CD14-positive monocyte (primary cell): ENCODE measurements around the gene TANGO2. TPM values are rescaled to one million over a fixed set of nuclear protein-coding genes. Genes with fewer than 3 reads are reported as not detected.
A peak's percentile ranks its signal among the peaks of the same experiment; 100 is the strongest.

ENCODE experiments used
- DNase-seq, 3 donors: peaks; one replicate each; pipeline ENCODE4 v3.0.0-alpha.2; 2011 to 2022
- H2AFZ ChIP-seq: 2 replicates; pipeline ENCODE4 v1.6.0; 2012; ENCODE audit warnings: mild to moderate bottlenecking, low read depth, low read length, inconsistent platforms; ENCODE audit not compliant: insufficient read depth, poor library complexity, severe bottlenecking
- H3K27ac ChIP-seq, 2 donors: 1 replicate in 1 of 2; 2 replicates in 1 of 2; pipeline ENCODE4 v1.5.1; 2012 to 2013; ENCODE audit warnings: low read length in 2 of 2, control low read depth in 1 of 2, inconsistent platforms in 1 of 2, low read depth in 1 of 2, mild to moderate bottlenecking in 1 of 2
- H3K27me3 ChIP-seq, 2 donors: one replicate each; pipeline versions ENCODE4 v1.6.0 to v1.6.1; 2011 to 2013; ENCODE audit warnings: low read length in 2 of 2; ENCODE audit not compliant: control insufficient read depth in 2 of 2, insufficient read depth in 2 of 2
- H3K36me3 ChIP-seq, 2 donors: replicated peaks in 1 of 2; 1 replicate in 1 of 2; 2 replicates in 1 of 2; pipeline versions ENCODE4 v1.5.1 to v1.6.1; 2012 to 2013; ENCODE audit warnings: low read length in 2 of 2, control low read depth in 1 of 2, inconsistent platforms in 1 of 2, mild to moderate bottlenecking in 1 of 2; ENCODE audit not compliant: insufficient read depth in 2 of 2, control insufficient read depth in 1 of 2
- H3K4me1 ChIP-seq, 2 donors: 1 replicate in 1 of 2; 2 replicates in 1 of 2; pipeline versions ENCODE4 v1.5.1 to v1.6.1; 2012 to 2013; ENCODE audit warnings: low read length in 2 of 2, control low read depth in 1 of 2, inconsistent platforms in 1 of 2, mild to moderate bottlenecking in 1 of 2, moderate library complexity in 1 of 2; ENCODE audit not compliant: insufficient read depth in 2 of 2, control insufficient read depth in 1 of 2
- H3K4me2 ChIP-seq: replicated peaks from 2 replicates; pipeline ENCODE3; 2012; ENCODE audit warnings: low read length, moderate library complexity, mild to moderate bottlenecking; ENCODE audit not compliant: poor library complexity, severe bottlenecking; ENCODE audit errors: extremely low read depth
- H3K4me3 ChIP-seq, 3 experiments: fragments of 200-600 bp in 1 of 3; sonication (generic) in 1 of 3; replicated peaks in 1 of 3; 1 replicate in 2 of 3; 2 replicates in 1 of 3; pipeline ENCODE4 v1.5.1; 2011 to 2013; ENCODE audit warnings: low read length in 3 of 3, mild to moderate bottlenecking in 3 of 3, control low read depth in 2 of 3, low read depth in 2 of 3, inconsistent platforms in 1 of 3, moderate library complexity in 1 of 3
- H3K79me2 ChIP-seq: 2 replicates; pipeline ENCODE4 v1.6.0; 2012; ENCODE audit warnings: mild to moderate bottlenecking, control low read depth, inconsistent platforms, low read length, moderate library complexity; ENCODE audit not compliant: insufficient read depth
- H3K9ac ChIP-seq: 2 replicates; pipeline ENCODE4 v1.6.0; 2017; ENCODE audit warnings: low read length, mild to moderate bottlenecking; ENCODE audit not compliant: insufficient read depth, poor library complexity, severe bottlenecking
- H3K9me3 ChIP-seq, 2 donors: replicated peaks in 1 of 2; 1 replicate in 1 of 2; 2 replicates in 1 of 2; pipeline versions ENCODE4 v1.5.1 to v1.6.1; 2012 to 2013; ENCODE audit warnings: low read length in 2 of 2, control low read depth in 1 of 2; ENCODE audit not compliant: control insufficient read depth in 1 of 2, insufficient read depth in 1 of 2
- H4K20me1 ChIP-seq: 2 replicates; pipeline ENCODE4 v1.6.0; 2012; ENCODE audit warnings: mild to moderate bottlenecking, low read length, control low read depth, moderate library complexity; ENCODE audit not compliant: insufficient read depth
- H3K27ac Mint-ChIP-seq, 7 donors: one replicate each; pipeline ENCODE4 v1.8.0; 2020; ENCODE audit warnings: mild to moderate bottlenecking in 7 of 7, mixed read lengths in 7 of 7, moderate library complexity in 6 of 7, inconsistent platforms in 2 of 7
- H3K27me3 Mint-ChIP-seq, 3 donors: one replicate each; pipeline ENCODE4 v1.8.0; 2021 to 2022; ENCODE audit warnings: low read depth in 3 of 3, mild to moderate bottlenecking in 3 of 3, mixed read lengths in 3 of 3, moderate library complexity in 3 of 3, inconsistent platforms in 1 of 3
- H3K36me3 Mint-ChIP-seq, 2 donors: one replicate each; pipeline ENCODE4 v1.8.0; 2020; ENCODE audit warnings: mixed read lengths in 2 of 2, inconsistent platforms in 1 of 2, mild to moderate bottlenecking in 1 of 2
- H3K4me1 Mint-ChIP-seq: one replicate; pipeline ENCODE4 v1.8.0; 2020; ENCODE audit warnings: mild to moderate bottlenecking, mixed read lengths
- H3K4me3 Mint-ChIP-seq, 2 donors: one replicate each; pipeline ENCODE4 v1.8.0; 2020; ENCODE audit warnings: mild to moderate bottlenecking in 2 of 2, mixed read lengths in 2 of 2, moderate library complexity in 1 of 2
- H3K9me3 Mint-ChIP-seq, 7 donors: one replicate each; pipeline ENCODE4 v1.8.0; 2020 to 2022; ENCODE audit warnings: mixed read lengths in 7 of 7, mild to moderate bottlenecking in 6 of 7, moderate library complexity in 6 of 7, inconsistent platforms in 2 of 7
- CTCF ChIP-seq: fragments of 200-600 bp; IDR thresholded peaks from one replicate; pipeline ENCODE4 v1.8.0; 2022; ENCODE audit warnings: antibody characterized with exemption, mild to moderate bottlenecking
- WGBS: methylation state at CpG from one replicate; pipeline ENCODE4 v1.1.5; 2013; ENCODE audit warnings: missing lambda C conversion rate; ENCODE audit not compliant: insufficient coverage; 5-methylcytosine and 5-hydroxymethylcytosine counted together
- intact Hi-C, 2 donors: fragments of 100-400 bp; cut with micrococcal nuclease; formaldehyde crosslinking; loops; one replicate each; pipeline versions ENCODE4 v1.15.0 to v1.15.1; 2023
- polyA plus RNA-seq, 3 donors: library from polyadenylated mRNA; depleted of rRNA in 1 of 3; unstranded in 2 of 3; stranded (reverse) in 1 of 3; fragments of 300-500 nt in 2 of 3; fragments of >200 nt in 1 of 3; fragmentation: Illumina TruSeq in 2 of 3; gene quantifications; 1 replicate in 2 of 3; 2 replicates in 1 of 3; pipeline ENCODE4 v1.2.3, GENCODE V29; 2012 to 2021

TANGO2 gene
- polyA plus RNA-seq, 3 donors: 56.4 to 94.9 (median 58.2) TPM

DNA sequence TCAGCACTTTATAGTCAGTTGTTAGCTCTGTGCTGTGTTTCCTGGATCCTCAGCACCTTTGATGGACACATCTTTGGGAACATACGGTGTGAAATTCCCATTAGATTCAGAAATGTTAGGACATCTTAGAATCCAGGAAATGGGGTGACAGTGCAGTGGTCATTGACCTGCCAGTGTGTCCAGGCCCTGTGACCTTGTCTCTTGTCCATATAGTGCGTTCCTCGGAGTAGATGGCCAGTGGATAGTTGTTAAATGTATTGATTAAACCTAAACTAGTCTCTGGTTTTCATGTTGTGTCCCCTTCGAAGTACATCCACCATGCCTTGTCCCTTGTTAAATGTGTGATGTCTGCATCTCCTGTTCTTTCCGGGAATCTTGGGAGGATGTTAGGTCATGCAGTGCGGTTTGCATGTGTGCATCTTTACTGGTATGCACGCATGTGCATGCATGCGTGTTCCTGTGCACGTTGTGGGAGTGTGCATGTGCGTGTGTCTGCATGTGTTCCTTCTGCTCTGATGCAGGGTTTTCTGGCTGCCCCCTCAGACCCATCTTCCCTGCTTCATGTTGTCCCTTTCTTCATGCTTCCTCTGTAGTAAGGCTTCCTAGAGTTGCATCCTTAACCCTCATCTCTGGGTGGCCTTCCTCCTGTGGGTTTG, 63.1 kb downstream of the TANGO2 start:
- Mint-ChIP-seq H3K4me3 (no peak overlapping the region), H3K36me3 (peaks cover 39 to 43% of the 10 kb centered on the region in 2 donors), H3K9me3 (no peaks in the 10 kb centered on the region), H3K4me1 (peaks cover 37% of the 10 kb centered on the region), H3K27ac (peak overlapping the region in 5 of 7 donors; percentile 42 to 78 (median 53)), H3K27me3 (no peaks in the 10 kb centered on the region)
- no peaks in the 10 kb centered on the region for H3K9me3 ChIP-seq
- H3K9ac ChIP-seq: no peak overlapping the region
- peaks cover 67% of the 10 kb centered on the region for H3K79me2 ChIP-seq
- intact Hi-C loops: loop anchor here in 1 of 2 donors (5.0 kb wide), 1 partner anchor 62 kb away; the partner anchor contains the start of gene TANGO2
- no peaks in the 10 kb centered on the region for H3K27me3 ChIP-seq
- H2AFZ ChIP-seq: no peak overlapping the region
- peak overlapping the region in 1 of 2 donors; percentile 33 for H3K27ac ChIP-seq
- no peak overlapping the region for H3K4me2 ChIP-seq
- no peak for DNase-seq
- no peak overlapping the region for H3K4me3 ChIP-seq
- peaks cover 35 to 42% of the 10 kb centered on the region in 2 donors for H3K36me3 ChIP-seq
- H3K4me1 ChIP-seq: peaks cover 11 to 14% of the 10 kb centered on the region in 2 donors
- H4K20me1 ChIP-seq: peaks cover 46% of the 10 kb centered on the region
- 95% methylated on average over 10 of the region's 10 CpGs for WGBS
- TF ChIP-seq CTCF: no peak

- H3K9me3 Mint-ChIP-seq: no peaks in the 10 kb centered on the region
- Histone ChIP-seq H3K36me3 (peaks cover 42 to 49% of the 10 kb centered on the region in 2 donors), H3K9me3 (no peaks in the 10 kb centered on the region), H3K4me1 (peaks cover 10 to 11% of the 10 kb centered on the region in 2 donors), H4K20me1 (peaks cover 46% of the 10 kb centered on the region), H3K27me3 (no peaks in the 10 kb centered on the region), H3K27ac (peak overlapping the region in 1 of 2 donors; percentile 33), H3K9ac (no peak overlapping the region), H3K4me2 (no peak overlapping the region), H2AFZ (no peak overlapping the region), H3K79me2 (peaks cover 67% of the 10 kb centered on the region), H3K4me3 (no peak overlapping the region)
- no peak overlapping the region for H3K4me3 Mint-ChIP-seq
- 89% methylated on average over 21 of the region's 23 CpGs for WGBS
- H3K27me3 Mint-ChIP-seq: no peaks in the 10 kb centered on the region
- TF ChIP-seq CTCF: peak; percentile 36
- DNase-seq: no peak
- peaks cover 47 to 51% of the 10 kb centered on the region in 2 donors for H3K36me3 Mint-ChIP-seq
- peaks cover 33% of the 10 kb centered on the region for H3K4me1 Mint-ChIP-seq
- peak overlapping the region in 6 of 7 donors; percentile 33 to 78 (median 54) for H3K27ac Mint-ChIP-seq
- intact Hi-C loops: loop anchor here in 1 of 2 donors (5.0 kb wide), 1 partner anchor 62 kb away; the partner anchor contains the start of gene TANGO2
Measured at GRCh38 chr22:20084547-20085413, 63.9 kb downstream of the TANGO2 start.
